GM23338 (cell line): ENCODE results near the gene C2orf78. TPM values are rescaled to one million over a fixed set of nuclear protein-coding genes. Genes with fewer than 3 reads are reported as not detected.

Source experiments
- ATAC-seq: fragments of 200-7000 bp; cut with Tn5 transposase; 3 replicates; pipeline ENCODE4 v1.9.1; 2020
- DNase-seq: peaks from one replicate; pipeline ENCODE4 v3.0.0-alpha.2; 2015; ENCODE audit warnings: low spot score
- H2AFZ ChIP-seq: fragments of 200-600 bp; sonication (generic); 2 replicates; pipeline ENCODE4 v1.8.0; 2016; ENCODE audit warnings: antibody characterized with exemption, mild to moderate bottlenecking, moderate library complexity
- H3F3A ChIP-seq: fragments of 200-600 bp; sonication (generic); replicated peaks from 2 replicates; pipeline ENCODE4 v1.8.0; 2017; ENCODE audit warnings: antibody characterized with exemption, mixed run types, low read depth
- H3K27ac ChIP-seq: fragments of 200-600 bp; sonication (generic); 2 replicates; pipeline ENCODE4 v1.6.1; 2016; ENCODE audit warnings: low read depth
- H3K27me3 ChIP-seq: fragments of 200-600 bp; sonication (generic); 2 replicates; pipeline ENCODE4 v1.8.0; 2016; ENCODE audit warnings: mild to moderate bottlenecking, mixed run types, moderate library complexity; ENCODE audit not compliant: insufficient read depth
- H3K36me3 ChIP-seq: fragments of 200-600 bp; sonication (generic); 2 replicates; pipeline ENCODE4 v1.8.0; 2016; ENCODE audit warnings: mild to moderate bottlenecking; ENCODE audit not compliant: insufficient read depth
- H3K4me1 ChIP-seq: fragments of 200-600 bp; sonication (generic); 2 replicates; pipeline ENCODE4 v1.8.0; 2016; ENCODE audit warnings: mild to moderate bottlenecking, moderate library complexity; ENCODE audit not compliant: insufficient read depth
- H3K4me2 ChIP-seq: fragments of 200-600 bp; sonication (generic); 2 replicates; pipeline ENCODE4 v1.7.1; 2017; ENCODE audit warnings: mixed run types
- H3K4me3 ChIP-seq: fragments of 200-600 bp; sonication (generic); 2 replicates; pipeline ENCODE4 v1.6.1; 2016; ENCODE audit warnings: mixed run types
- H3K79me2 ChIP-seq: fragments of 200-600 bp; sonication (generic); replicated peaks from 2 replicates; pipeline ENCODE4 v1.8.0; 2017; ENCODE audit warnings: mild to moderate bottlenecking; ENCODE audit not compliant: insufficient read depth
- H3K9me2 ChIP-seq: fragments of 200-600 bp; sonication (generic); 2 replicates; pipeline ENCODE4 v1.8.0; 2017; ENCODE audit not compliant: insufficient read depth
- H4K20me1 ChIP-seq: fragments of 200-600 bp; sonication (generic); replicated peaks from 2 replicates; pipeline ENCODE4 v1.8.0; 2017; ENCODE audit warnings: mild to moderate bottlenecking; ENCODE audit not compliant: insufficient read depth
- H3K27ac Mint-ChIP-seq: 2 replicates; pipeline ENCODE4 v1.8.0; 2020; ENCODE audit warnings: inconsistent platforms, mild to moderate bottlenecking, moderate library complexity, mixed read lengths
- H3K27me3 Mint-ChIP-seq: 3 replicates; pipeline ENCODE4 v1.8.0; 2022; ENCODE audit warnings: low read depth, mild to moderate bottlenecking, moderate library complexity, mixed read lengths, inconsistent platforms; ENCODE audit not compliant: insufficient read depth, poor library complexity
- H3K36me3 Mint-ChIP-seq: 3 replicates; pipeline ENCODE4 v1.8.0; 2021; ENCODE audit warnings: low read depth, mild to moderate bottlenecking, inconsistent platforms, moderate library complexity, mixed read lengths
- H3K4me1 Mint-ChIP-seq: 3 replicates; pipeline ENCODE4 v1.8.0; 2020; ENCODE audit warnings: mild to moderate bottlenecking, inconsistent platforms, mixed read lengths
- H3K4me3 Mint-ChIP-seq: 3 replicates; pipeline ENCODE4 v1.8.0; 2021; ENCODE audit warnings: moderate library complexity, mild to moderate bottlenecking, inconsistent platforms, mixed read lengths
- H3K9me3 Mint-ChIP-seq: 3 replicates; pipeline ENCODE4 v1.8.0; 2020; ENCODE audit warnings: moderate library complexity, mild to moderate bottlenecking, inconsistent platforms, mixed read lengths
- CREB1 ChIP-seq: fragments of 250-450 bp; sonication (Bioruptor Pico); IDR thresholded peaks from 2 replicates; pipeline ENCODE4 v1.5.0; 2020; ENCODE audit warnings: low read depth, mild to moderate bottlenecking, moderate library complexity
- CTCF ChIP-seq, 2 experiments: fragments of 200-600 bp in 1 of 2; sonication (generic) in 1 of 2; conservative IDR thresholded peaks; 2 replicates each; pipeline versions ENCODE4 v1.5.1 to v1.6.1; 2016 to 2017; ENCODE audit warnings: antibody characterized with exemption in 2 of 2, low read depth in 2 of 2, mild to moderate bottlenecking in 2 of 2, moderate library complexity in 1 of 2
- ETS1 ChIP-seq: IDR thresholded peaks from 2 replicates; pipeline ENCODE4 v1.6.1; 2016; ENCODE audit warnings: antibody characterized with exemption
- POLR2AphosphoS5 ChIP-seq: IDR thresholded peaks from 2 replicates; pipeline ENCODE4 v1.6.1; 2016; ENCODE audit warnings: antibody characterized with exemption, low read depth
- REST ChIP-seq: IDR thresholded peaks from one replicate; pipeline ENCODE4 v1.6.1; 2018; ENCODE audit warnings: antibody characterized with exemption; ENCODE audit not compliant: unreplicated experiment
- STAT1 ChIP-seq: IDR thresholded peaks from one replicate; pipeline ENCODE4 v1.6.1; 2016; ENCODE audit warnings: antibody characterized with exemption; ENCODE audit not compliant: unreplicated experiment
- ZNF114 ChIP-seq: fragments of 250-450 bp; sonication (Bioruptor Pico); IDR thresholded peaks from 2 replicates; pipeline ENCODE4 v1.5.0; 2020; ENCODE audit warnings: mild to moderate bottlenecking, moderate library complexity
- ZNF331 ChIP-seq: fragments of 250-450 bp; sonication (Bioruptor Pico); IDR thresholded peaks from 2 replicates; pipeline ENCODE4 v1.5.0; 2020; ENCODE audit warnings: low read depth, mild to moderate bottlenecking, moderate library complexity
- polyA plus RNA-seq: library from polyadenylated mRNA; unstranded; fragments of >200 nt; fragmentation: Nextera tagmentation; extraction: Ambion mirVana; gene quantifications from 2 replicates; pipeline ENCODE4 v1.2.1, GENCODE V29; 2016
- total RNA-seq: library from RNA; depleted of rRNA; stranded (reverse); fragments of >200 nt; shearing (Covaris generic); gene quantifications from 2 replicates; pipeline ENCODE4 v1.2.3, GENCODE V29; 2014

Gene C2orf78
- total and polyA plus RNA-seq, 2 experiments from 2014 or later = 0.14 to 0.18 TPM

- TF ChIP-seq ETS1 = no peak
- TF ChIP-seq REST = no peak
Observed at GRCh38 chr2:73736378-73736777, 47.6 kb upstream of the C2orf78 start (continued).

GRCh38 chr2:73736855-73737779, 46.9 kb upstream of the C2orf78 start, which contains the start of gene TPRKB:
Gene TPRKB (minus strand): TSS chr2:73737345. CDS start chr2:73734569, 2,776 bp downstream.
- Histone ChIP-seq H3K79me2 (peaks cover 16% of the 10 kb centered on the region), H3K4me2 (peak within 1 kb of the TSS; percentile 99), H3K4me1 (no peaks in the 10 kb centered on the region), H3K27ac (peak within 1 kb of the TSS; percentile 78), H4K20me1 (no peaks in the 10 kb centered on the region; the same call in 1 of the 2 replicates), H3K36me3 (no peaks in the 10 kb centered on the region; the same call in 1 of the 2 replicates), H3F3A (peaks cover 8% of the 10 kb centered on the region; the same call in 1 of the 2 replicates), H3K4me3 (peak within 1 kb of the TSS; percentile 98), H3K27me3 (peaks cover 38% of the 10 kb centered on the region), H3K9me2 (peaks cover 7% of the 10 kb centered on the region), H2AFZ (peak within 1 kb of the TSS; percentile 97)
- Mint-ChIP-seq H3K36me3 (peaks cover 23% of the 10 kb centered on the region; the same call in 2 of the 3 replicates), H3K4me3 (peak within 1 kb of the TSS; percentile 95), H3K9me3 (peaks cover 9% of the 10 kb centered on the region), H3K4me1 (peaks cover 4% of the 10 kb centered on the region), H3K27me3 (peaks cover 18% of the 10 kb centered on the region), H3K27ac (peak within 1 kb of the TSS; percentile 25)
- TF ChIP-seq REST (no peak), CREB1 (CRISPR knock-in tag) (peak; percentile 64), ZNF114 (peak; percentile 96), ZNF331 (CRISPR knock-in tag) (no peak), CTCF (conservative IDR thresholded peaks at IDR 0.05; ENCODE audit: low read depth in 2 of 2) (no peak), ETS1 (peak; percentile 90), STAT1 (no peak), POLR2AphosphoS5 (peak; percentile 77)
- ATAC-seq (peak; percentile 99), DNase-seq (peak; percentile 96)
